GM21360 (cell line): ENCODE measurements around the gene ARHGAP11B.
"Not testable (repeated sequence)": the region's sequence is repeated elsewhere in the genome, so short reads cannot be mapped to it uniquely, and the experiment has no call there.

Source experiments
- ATAC-seq: cut with Tn5 transposase; IDR thresholded peaks from one replicate; pipeline ENCODE4 v1.9.1; 2021; ENCODE audit warnings: mild to moderate bottlenecking, moderate library complexity; ENCODE audit not compliant: unreplicated experiment

ARHGAP11B gene

DNA sequence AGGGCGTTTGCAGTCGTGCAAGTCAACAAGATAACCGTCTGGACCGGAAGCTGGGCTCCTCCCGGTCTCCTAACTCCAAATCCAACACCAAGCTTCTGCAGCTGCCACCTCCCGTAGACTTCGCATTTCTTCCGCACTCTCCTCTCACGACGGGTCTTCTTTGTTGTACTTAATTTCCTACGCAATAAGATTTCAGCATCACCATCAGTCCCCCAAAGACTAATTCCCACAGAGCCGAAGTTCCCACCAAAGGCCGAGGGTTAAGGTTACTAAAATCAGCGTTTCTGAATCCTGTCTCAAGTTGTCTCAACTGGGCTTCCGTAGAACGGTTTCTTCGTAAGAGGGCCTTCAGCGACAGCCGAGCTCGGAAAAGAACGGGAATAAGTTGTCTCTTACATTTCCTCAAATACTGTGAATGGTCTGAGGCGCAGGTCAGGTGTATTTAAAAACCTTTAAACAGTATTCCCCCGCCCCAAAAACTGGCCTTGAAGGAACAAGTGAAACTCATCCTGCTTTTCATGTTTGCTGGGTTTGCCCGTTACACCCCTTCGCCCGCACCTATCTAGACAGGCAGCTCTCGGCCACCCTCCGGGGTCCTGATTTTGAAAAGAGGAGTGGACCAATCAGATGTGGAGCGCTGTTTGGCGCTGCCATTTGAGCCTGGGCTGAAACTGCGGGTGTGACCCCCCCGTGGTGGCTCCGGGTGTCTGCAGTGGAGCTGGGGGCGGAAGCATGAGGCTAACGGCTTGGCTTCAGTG lies at the start of gene ARHGAP11B:
ARHGAP11B (plus strand) TSS at position 693 of the 758 bp plus-strand sequence.
- ATAC-seq: peak; percentile 91

DNA sequence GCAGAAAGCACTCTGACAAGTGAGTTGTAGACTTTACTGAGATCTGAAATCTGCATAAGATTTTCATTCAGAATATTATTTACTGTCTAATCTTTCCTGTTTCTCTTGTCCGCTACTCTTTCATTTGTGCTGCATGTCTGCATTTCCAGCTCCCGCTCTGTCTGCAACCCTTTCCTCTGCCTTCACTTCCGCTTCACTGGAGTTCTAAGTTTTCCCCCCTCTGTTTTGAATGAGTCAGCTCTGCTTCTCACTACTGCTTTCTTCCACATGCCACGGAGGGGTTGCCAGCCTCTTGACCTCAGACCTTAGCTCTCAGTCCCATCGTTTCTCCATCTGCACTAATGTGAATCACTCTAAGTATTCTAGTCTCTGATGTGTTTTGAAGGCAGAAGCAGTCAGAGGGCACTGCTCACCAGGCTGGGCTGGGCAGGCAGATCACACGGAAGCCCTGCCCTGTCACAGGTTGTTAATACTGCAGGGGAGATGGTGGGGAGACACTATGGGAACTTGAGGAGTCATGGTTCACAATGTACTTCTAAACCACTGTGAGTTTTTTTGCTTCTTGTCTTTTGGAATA lies 46.4 kb upstream of the ARHGAP11B start:
- not testable (repeated sequence) for ATAC-seq

DNA sequence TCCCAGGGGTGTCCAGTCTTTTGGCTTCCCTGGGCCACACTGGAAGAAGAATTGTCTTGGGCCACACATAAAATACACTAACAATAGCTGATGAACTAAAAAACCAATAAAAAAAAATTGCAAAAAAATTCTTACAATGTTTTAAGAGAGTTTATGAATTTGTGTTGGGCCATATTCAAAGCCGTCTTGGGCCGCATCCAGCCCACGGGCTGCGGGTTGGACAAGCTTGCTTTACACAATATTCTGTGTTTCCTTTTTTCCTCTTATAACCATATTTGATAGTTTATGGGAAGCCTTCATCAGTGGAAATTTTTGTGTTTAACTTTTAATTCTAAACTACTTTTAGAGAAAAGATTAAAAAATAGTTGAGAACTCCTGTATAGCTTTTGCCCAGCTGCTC lies 45.2 kb upstream of the ARHGAP11B start:
- ATAC-seq: not testable (repeated sequence)

DNA sequence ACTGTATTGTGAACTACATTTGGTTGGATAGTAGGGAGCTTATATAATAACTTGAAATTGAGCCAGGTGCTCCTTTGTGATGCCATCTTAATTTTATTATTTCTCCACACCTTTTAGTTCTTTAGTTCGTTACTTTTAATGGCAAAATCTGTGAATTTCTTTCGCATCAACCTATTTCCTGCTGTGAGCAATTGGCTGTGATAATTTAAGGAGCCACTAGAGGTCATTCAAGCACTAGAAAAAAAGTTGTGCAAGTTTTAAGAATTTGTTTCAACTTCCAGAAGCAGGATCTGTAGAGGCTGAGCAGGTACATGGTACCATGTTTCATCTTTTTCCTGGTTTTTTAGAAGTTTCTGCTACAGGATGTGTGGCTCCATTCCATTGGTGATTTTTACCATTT lies 27.0 kb upstream of the ARHGAP11B start:
- not testable (repeated sequence) for ATAC-seq

DNA sequence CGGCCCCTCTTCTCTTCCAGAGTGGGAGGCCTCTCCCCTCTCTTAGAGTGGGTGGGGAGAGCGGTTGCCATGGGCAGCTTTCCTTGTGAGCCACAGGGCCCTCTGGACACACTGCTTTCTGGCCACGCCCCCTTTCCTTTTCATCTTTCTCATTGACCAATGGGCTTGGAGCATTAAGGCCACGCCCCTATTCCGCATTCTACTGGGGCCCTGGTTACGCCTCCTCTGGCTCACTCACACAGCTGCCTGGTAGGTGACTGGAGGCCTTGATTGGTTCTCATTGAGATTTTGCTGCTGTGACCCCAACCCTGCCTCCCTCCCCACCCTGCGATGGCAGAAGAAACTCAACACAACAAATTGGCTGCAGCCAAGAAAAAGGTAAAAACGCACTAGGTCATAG lies 22.1 kb upstream of the ARHGAP11B start, which contains the start of gene GOLGA8H:
GOLGA8H (plus strand) TSS at position 233 of the 400 bp plus-strand sequence; CDS start at position 331, 98 bp downstream.
- not testable (repeated sequence) for ATAC-seq

DNA sequence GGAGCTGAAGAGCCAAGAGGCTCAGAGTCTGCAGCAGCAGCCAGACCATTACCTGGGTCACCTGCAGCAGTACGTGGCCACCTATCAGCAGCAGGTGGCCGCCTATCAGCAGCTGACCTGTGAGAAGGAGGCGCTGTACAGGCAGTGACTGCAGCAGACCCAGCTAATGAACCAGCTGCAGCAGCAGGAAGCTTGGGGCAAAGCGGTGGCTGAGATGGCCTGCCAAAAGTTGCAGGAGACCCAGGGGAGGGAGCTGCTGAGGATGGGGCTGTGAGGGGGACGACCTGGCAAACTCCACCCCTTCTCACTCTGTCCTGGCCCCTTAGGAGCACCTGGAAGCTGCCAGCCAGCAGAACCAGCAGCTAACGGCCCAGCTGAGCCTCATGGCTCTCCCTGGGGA lies 13.7 kb upstream of the ARHGAP11B start:
- ATAC-seq: not testable (repeated sequence)

DNA sequence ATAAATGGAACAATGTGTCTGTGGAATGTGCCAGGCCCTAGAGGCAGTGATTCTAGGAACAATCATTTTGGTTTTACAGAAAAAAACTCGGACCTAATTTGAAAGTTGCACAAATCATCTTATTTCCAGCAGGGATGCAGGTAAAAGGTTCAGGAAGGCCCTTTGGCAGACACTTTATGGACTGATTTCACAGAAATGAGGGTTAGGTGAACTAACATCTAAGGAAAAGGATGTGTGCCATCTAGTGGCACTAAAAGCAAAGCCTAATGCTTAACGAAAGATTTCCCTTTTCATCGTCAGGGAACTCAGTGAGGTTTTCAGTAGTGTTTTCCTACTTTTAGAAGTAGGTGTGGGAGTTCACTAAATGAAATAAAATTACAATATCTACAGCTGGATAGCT lies 4.6 kb upstream of the ARHGAP11B start:
- ATAC-seq: not testable (repeated sequence)

DNA sequence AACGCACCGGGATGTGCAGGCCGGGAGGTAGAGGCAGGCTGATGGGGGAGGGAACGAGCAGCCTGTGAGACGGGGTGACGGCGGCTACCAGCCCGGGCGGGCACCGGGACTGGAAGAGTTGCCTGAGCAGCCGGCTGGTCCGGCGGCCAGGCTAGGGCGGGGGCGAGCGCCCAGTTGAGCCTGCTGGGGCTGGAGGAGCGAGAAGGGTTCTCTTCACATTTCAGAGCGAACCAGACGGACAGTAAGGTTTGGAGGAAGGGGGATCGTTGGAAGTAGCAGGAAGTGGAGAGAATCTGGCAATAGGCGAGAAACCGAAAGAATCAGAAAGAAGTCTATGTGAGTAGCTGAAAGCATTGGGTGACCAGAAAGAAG lies 252 bp downstream of the ARHGAP11B start:
- peak; percentile 36 for ATAC-seq

DNA sequence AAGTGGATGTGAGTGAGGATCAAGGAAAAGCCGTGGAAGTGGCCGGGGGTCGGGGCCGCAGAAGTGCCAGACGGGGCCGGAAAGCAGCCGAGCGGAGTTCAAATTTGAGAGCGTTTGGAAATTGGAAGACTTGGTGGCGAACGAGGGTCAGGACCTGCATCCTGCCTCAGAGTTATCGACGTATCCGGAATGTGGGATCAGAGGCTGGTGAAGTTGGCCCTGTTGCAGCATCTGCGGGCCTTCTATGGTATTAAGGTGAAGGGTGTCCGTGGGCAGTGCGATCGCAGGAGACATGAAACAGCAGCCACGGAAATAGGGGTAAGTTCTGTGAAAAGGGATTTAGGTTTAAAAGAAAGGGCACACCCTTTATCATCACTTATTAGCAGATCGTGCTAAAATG lies 704 bp downstream of the ARHGAP11B start:
- peak; percentile 4 for ATAC-seq

DNA sequence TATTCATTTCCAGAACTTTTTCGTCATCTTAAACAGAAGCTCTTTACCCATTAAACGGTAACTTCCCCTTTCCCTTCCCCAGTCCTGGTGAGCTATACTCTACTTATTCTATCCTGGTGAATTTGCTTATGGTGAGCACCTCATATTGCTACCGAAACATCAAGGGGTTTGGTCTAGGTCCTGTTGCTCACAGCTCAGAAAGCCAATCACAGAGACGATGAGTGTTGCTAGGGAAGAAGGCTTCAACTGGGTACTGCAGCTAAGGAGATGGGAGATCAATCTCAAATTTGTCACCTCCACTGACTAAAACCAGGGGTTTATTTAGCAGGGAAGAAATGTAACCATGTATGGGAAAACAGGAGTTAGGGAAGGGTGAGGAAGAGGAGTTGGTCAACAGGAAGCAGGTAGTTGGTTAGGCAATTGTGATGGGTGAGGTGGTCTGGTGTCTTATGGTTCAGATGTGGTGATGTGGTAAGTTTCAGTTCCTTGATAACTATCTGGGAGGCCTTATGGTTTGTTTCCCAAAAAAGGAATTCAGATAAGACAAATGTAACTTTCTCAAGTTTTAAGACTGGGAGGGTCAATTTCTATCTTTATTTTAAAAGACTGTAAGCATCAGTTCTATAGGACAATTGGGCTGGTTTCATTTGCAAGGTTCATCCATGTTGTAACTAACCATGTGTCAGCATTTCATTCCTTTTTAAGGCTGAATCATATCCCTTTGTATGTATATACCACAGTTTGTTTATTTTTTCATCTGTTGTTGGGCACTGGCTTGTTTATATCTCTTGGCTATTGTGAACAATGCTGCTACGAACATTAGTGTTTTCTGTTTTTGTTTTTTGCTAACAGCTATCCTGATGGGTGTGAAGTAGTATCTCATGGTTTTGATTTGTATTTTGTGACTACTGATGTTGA lies 24.3 kb downstream of the ARHGAP11B start:
- peak; percentile 91 for ATAC-seq

DNA sequence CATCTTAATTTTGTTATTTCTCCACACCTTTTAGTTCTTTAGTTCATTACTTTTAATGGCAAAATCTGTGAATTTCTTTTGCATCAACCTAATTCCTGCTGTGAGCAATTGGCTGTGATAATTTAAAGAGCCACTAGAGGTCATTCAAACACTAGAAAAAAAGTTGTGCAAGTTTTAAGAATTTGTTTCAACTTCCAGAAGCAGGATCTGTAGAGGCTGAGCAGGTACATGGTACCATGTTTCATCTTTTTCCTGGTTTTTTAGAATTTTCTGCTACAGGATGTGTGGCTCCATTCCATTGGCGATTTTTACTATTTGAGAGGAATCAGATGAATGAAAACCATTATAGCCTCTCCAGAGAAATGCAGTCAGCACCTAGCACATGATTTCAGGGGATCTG lies 35.2 kb downstream of the ARHGAP11B start:
- ATAC-seq: not testable (repeated sequence)

DNA sequence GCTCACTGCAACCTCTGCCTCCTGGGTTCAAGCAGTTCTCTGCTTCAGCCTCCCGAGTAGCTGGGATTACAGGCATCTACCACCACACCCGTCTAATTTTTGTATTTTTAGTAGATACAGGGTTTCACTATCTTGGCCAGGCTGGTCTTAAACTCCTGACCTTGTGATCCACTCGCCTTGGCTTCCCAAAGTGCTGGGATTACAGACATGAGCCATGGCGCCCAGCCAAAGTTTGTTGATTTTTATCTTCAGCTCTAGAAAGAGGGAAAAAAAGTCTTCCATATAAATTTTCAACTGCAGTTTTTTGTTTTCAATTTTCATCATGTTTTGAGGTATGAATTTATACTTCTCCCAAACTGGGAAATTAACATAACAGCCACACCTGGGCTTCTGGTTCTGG lies 43.7 kb downstream of the ARHGAP11B start:
- ATAC-seq: not testable (repeated sequence)

DNA sequence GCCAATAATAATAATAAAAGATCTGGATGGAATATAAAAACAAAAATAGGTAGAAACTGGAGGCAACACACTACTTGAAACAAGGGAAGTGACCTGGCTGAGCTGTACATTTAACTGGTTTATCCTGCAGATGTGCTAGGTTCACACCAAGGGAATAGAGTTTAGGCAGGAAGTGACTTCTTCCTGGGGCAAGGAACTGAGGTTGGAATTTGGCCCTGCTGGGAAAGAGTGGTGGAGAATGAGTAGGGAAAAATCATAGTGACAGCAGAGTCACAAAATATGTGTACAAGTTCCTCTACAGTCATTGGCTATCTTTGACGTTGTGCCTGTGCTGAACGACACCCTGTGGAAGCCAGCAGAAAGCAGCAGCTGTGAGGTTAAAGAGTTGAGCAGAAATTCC lies 44.1 kb downstream of the ARHGAP11B start:
- no peak for ATAC-seq

DNA sequence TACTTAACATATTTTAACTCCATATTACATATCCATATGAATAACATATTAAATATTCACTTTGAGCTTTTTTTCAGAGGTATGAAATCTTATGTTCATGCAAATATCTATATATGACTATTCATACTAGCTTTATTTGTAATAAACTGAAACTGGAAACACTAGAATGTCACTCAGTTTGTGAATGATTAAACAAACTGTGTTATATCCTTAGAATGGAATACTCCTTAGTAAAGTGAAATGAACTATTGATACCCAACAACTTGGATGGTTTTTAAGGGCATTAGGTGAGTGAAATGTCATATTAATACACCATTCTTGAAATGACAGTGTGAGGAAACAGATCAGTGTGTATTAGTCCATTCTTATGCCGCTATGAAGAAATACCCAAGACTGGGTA lies 45.4 kb downstream of the ARHGAP11B start:
- ATAC-seq: no peak

DNA sequence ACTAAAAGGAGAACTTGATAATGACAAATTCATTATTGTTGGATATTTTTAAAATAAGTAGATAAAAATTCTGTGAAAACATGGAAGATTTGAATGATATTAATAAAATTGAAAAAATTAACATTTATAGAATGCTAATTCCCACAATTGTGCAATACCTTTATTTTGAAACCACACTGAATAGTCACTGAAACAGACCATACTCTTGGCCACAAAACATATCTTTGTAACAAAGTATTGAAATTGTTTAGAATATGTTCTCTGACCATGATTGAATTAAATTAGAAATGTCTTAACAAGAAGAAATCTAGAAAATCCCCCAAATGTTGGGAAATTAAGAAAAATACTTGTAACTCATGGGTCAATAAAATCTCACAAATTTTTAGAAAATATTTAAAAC lies 49.2 kb downstream of the ARHGAP11B start:
- no peak for ATAC-seq

DNA sequence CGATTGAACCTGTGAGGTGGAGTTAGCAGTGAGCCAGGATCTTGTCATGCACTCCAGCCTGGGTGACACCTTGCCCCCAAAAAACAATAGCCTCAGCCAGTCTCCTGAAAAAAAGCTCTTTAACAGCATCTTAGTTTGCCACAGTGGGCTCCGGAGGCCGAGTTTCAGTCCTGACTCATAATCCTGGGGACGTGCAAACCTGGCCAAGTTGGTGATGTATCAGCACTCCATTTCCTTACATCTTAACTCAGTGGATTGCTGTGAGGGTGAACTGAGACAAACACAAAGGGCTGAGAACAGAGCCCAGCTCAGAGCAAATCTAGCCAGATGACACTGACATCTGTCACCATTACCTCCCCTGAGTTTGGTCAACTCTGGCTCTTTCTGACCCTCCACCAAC lies 50.0 kb downstream of the ARHGAP11B start:
- ATAC-seq: not testable (repeated sequence)

DNA sequence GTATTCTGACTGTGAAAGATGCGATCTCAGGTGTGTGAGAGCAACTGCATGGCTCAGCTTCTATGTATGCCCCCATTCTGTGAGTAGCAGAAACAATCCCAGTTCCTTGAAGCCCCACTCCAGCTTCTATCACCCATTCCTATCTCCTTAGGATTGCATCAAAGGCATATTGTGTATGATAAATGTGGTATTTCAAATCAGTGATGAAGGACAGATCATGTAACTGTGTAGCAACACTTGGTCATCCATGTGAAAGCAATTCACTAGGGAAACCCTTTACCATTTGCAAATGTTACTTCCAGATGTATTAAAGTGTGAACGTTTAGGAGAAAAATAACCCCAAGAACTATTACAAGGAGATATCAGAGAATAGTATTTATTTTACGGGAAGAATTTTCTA lies 55.1 kb downstream of the ARHGAP11B start:
- ATAC-seq: not testable (repeated sequence)

DNA sequence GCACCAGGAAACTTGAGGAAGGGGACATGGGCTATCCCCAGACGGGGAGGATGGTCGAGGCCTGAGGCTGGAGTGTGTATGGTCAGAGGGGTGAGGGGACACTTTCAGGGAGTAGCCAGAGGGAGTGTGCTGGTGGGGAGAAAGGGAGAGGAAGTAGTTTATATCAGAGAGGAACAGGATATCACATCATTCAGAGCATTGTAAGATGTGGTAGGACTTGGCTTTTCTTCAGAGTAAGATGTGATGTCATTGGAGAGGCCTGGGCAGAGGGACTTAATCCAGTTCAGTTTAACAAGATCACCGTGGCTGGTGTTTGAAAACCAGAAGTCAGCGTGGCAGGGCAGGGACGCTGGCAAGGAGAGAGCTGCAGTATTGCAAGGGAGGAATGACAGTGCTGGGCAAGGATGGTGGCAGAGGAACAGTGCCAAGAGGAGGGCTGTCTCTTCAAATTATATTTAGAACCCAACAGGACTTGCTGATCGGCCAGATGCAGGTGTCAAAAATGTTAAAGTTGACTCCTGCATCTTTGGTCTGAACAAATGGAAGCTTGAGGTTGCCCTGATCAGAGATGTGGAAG lies 59.9 kb downstream of the ARHGAP11B start:
- ATAC-seq: not testable (repeated sequence)

DNA sequence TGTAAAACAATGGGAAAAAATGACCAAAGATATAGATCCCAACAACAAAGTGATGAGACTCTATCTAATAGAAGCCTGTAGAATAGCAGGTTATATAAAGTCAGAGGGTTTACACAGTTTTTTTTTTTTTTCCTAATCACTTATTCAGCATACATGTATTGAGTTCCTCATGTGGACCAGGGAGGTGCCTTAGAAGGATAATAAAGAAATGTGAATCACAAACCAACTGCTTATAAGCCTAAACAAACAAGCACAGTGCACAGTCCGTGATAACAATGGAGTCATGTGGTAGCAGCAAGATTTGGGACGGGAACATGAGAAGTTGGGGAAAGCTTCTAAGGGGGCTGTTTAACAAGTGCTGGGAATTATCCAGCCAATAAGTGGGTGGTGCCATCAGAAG lies 60.7 kb downstream of the ARHGAP11B start:
- not testable (repeated sequence) for ATAC-seq
